GM10847 (cell line): Measurements from ENCODE around the gene RAI1.

Source experiments
- POLR2A ChIP-seq: IDR thresholded peaks from 2 replicates; pipeline ENCODE4 v1.6.1; 2011; ENCODE audit not compliant: insufficient read length; ENCODE audit errors: extremely low read depth

The RAI1 gene

DNA sequence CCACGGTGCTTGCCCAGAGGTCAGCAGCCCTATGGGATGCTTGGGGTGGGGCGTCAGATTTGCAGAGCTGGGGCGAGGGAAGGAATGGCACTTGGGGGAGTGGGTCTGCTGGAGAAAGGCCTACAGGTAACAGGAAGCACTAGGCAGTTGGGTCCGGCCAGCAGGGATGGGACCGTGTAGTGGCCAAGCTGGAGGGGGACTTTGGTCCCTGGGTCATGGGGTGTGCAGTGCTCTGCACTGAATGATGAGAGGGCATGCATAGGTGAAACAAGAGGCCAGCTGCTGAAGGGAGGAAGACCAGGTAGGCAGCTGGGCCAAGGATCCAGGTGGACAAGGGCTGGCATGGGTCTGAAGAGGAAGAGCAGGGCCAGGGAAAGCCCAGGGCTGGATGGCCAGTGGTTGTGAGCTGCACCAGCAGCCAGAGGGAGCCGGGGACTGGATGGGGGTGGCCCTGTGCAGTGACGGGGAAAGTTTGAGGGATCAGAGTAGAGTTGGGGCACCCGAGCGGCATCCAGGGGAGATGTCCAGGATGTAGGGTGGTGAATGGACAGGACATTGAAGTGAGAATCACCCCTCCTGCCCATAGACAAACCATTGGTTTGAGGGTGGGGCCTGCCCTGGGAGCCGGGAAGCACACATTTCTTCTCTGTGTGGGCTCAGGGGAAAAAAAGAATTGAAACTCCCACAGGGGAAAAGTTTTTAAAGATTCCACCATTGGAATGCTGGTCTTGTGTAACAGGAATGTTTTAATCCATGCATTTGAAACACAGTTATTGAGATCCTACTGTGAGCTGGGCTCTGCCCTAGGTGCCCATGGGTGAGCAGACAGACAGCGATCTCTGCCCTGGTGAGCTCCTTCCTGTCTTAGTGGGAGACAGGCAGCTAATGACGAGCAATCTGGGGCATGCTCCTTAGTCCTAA is 25.1 kb downstream of the RAI1 start:
- no peak for TF ChIP-seq POLR2A

DNA sequence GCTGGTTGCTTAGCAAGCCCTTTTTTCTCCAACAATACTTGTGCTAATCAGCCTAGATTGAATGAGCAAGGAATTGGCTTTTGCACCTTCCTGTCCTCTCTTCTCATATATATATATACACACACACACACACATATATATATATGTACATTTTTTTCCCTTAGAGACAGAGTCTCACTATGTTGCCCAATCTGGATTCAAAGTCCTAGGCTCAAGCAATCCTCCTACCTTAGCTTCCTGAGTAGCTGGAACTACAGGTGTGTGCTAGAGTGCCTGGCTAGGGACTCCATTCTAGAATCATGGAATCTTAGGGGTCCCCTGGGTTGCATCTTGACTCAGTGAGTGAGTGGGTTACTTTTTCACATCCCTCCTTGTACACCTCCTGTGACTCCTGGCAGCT is 27.0 kb downstream of the RAI1 start:
- TF ChIP-seq POLR2A, result no peak

DNA sequence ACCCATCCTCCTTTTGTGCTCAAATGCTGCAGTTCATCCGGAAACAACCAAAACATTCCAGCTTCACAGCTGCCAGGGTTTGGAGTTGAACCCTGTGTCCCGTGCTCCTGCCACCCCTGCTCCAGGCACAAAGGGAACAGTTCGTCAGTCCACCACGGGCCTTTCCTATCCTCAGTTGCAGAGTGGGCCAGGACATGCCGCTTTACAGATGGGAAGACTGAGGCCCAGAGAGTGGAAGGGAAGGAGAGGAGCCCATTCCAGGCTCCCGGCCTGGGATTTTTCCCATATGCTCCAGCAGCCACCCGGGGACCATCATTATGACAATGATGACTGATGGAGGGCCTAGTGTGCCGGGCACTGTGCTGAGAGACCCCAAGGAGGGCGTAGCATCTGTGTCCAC is 27.6 kb downstream of the RAI1 start:
- TF ChIP-seq POLR2A, result no peak

DNA sequence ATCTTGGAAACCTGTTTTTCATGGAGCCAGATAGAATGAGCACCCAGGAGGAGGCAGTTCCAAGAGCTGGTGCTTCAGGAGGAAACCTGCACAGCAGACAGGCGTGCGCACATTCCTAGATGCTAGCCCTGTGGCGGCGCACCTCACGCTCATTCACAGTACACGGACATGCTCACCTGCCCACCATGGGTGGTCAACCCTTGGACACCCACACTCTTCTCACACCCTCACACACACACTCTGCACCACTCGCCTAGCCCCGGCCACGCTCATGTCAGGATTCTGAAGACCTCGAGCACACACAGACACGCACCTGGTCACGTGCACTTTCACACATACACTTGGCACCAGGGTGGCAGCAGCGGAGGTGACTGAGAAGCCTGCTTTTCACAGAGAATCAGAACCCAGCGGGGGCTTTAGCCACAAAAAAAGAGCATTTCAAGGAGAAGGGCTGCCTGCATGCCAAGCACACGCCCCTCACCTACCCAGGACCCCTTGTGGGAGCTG is 28.6 kb downstream of the RAI1 start:
- TF ChIP-seq POLR2A, result no peak

DNA sequence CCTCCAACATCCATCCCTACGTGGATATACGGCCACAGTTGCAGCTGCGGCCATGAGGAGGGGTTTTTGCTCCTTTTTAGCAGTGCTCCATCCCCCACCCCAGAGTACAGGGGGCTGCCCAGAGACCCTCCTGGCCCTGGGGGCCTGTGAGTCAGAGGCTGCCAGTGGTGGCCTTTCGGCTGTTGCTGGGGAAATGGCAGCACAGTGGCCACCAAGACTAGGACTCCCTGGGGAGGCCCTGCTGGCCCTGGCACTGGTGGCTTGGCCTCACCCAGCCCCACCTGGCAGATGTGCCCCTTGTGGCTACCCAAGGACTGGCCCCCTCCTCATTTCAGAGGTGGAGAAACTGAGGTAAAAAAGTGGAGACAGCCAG is 29.1 kb downstream of the RAI1 start:
- no peak for TF ChIP-seq POLR2A

DNA sequence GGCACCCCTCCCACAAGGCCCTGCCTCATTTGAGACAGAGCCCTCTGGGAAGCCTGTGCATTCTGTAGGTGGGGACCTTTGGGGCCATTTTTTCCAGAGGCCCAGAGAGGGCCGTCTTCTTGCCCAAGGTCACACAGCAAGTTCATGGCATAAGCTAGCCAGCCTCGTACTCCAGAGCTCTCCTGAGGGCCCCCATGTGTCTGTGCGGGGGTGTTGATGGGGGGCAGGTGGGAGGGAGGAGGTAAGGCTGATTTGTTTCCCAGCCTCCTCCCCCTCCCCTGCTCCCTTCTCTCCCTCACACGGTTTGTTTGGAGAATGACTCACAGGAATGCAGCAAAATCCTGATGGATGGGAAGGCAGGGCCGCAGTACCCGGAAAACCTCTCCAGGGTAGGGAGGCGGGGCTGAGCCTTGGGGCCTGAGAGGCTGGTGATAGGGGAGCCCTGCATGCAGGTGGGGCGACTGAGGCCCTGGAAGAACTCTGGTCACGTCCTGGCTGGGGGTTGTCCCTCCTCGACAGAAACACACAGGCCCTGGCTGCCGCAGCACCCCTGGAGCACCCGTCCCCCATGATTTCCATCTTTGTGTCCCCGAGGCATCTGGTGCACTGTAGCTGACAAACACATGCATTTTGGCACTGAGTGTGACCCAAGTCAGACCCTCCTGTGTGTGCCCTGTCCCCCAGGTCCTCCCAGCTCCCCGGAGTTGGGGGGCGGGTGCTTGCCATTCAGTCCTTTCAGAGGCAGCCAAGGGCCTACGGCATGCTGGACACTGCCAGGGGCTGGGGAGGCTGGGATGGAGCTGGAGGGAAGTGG is 29.7 kb downstream of the RAI1 start:
- TF ChIP-seq POLR2A, result no peak

DNA sequence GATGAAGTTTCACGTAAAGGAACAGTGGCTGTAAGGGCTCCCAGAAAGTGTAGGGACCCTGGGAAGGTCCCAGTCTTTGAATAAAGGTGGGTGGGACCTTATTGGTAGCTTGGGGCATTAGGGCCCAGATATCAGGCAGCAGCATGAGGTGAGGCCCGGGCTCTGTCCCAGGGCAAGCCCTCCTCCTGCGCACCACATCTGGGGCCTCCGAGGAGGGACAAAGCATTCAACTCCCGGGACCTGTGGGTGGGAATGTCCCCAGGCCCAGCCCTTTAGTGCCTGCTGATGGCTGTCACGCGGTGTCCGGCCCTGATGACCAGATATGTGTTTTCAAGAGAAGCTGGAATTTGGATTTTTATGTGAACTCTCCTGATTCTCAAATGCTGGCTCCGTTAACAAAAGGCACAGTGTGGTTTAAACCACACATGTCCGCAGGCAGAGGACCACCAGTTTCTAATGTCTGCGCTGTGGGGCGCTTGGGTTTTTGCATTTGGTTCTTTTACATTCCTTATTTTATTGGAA is 30.4 kb downstream of the RAI1 start:
- TF ChIP-seq POLR2A, result no peak

DNA sequence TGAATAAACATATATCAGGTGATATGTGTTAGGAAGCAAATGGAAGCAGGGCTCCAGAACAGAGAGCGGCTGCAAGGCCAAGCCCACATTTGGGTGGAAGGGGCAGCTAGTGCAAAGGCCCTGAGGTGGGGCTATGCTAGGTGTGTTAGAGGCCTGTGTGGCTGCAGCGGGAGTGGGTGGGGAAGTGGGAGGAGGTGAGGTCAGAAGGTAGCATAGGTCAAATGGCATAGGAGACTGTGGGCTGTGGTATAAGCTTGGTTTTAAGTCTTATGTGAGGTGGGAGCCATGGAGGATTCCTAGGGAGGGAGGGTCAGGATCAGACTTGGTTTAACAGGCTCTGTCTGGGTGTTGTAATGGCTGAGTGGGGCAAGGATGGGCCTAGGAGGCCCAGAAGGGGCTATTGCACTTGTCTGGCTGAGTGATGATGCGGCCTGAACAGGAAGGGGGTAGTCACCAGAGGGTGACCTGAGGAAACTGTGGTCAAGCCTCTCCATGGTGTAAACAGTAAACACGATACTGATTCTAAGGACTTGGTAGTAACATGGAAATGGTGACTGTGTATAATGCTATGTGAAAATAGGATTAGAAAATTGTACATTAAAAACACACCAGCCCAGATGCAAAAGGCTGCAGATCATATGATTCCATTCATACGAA is 31.1 kb downstream of the RAI1 start:
- no peak for TF ChIP-seq POLR2A

DNA sequence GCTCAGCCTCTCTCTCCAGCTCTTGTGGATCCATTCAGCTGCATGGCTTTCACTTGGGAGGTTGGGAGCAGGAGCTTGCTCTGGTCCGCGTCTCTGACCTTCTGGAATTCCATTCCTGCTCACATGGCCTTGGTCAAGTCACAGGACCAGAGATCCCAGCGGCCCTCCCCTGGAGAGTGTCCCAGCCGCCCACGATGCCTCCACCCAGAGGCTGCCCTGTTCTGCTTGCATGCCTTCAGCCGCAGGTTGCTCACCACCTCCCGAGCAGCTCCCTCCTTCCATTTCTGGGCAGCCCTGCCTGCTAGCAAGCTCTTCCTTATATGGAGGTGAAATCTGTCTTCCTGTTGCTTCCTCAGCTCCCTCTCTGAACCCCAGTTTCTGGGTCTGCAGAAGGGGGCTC is 32.6 kb downstream of the RAI1 start:
- TF ChIP-seq POLR2A, result no peak

DNA sequence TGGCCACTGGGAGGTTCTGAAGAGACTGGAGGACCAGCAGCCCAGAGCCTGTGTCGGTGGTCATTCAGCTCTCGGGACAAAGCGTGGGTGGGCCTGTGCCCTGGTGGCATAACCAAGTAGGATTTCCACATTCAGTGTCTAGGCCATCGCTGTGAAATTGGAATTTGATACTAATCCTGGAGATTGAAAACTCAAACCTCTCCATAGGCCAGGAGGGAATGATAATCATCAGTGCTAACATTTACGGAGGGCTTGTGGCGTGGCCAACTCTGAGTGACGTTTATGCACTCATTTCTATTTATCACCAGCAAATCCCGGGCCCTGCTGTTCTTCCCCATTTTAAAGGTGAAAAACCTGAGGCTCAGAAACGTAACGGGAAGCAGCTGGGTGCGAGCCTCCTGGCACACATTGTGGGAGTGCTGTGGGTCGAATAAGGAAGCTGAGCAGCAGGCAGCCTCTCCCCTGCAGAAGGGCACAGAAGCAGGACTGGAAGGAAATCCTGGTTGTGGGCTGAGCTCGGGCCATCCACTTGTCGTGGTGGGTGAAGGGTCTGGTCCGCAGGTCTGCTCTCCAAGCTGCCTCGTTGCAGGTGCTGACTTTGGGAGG is 33.1 kb downstream of the RAI1 start:
- TF ChIP-seq POLR2A, result no peak

DNA sequence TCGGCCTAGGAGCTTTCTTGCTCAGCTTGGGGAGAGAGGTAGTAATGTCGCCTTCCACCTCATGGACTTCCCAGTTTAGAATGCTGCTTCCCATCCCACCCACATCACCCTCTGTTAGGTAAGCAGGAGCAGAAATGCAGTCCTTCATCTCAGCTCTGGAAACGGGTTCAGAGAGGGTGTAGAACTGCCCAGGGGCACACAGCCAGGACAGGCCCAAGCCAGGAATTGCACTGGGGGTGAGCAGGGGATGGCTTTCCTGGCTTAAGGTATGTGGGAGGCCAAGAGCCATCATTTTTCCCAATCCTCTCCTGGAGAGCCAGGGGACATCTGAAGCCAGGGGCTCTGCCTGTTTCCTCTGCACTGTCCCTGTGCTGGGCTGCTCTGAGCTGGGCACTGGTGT is 33.6 kb downstream of the RAI1 start:
- TF ChIP-seq POLR2A, result no peak

DNA sequence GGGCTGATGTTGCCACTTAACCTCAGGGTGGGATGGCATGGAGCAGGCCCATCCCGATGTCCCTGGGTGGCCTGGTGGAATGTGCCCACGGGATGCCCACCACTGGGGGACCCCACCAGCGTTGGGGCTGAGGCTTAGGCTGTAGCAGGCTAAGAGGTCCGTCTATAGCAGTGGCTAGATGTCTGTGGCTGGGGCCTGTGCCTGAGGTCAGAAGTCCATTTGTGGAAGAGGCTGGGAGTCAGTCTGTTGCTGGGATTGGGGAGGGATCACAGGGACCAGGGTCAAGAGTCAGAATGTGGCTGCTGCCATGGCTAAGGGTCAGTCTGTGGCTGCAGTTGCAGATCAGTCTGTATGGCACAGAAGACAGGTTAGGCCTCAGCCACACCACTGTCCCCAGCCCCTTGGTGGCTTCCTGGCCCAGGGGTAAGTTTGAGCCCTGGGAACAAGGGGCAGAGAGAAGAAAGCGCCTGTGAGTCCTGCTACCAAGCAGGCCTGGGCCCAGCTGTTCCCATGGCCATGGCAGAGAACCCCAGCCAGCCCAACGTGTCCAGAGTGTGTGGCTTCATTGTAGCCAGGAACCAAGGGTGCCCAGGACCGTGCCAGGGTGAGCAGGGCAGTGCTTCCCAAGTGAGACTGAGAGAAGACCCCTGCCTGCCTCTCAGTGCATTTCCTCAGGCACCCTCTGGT is 35.7 kb downstream of the RAI1 start:
- no peak for TF ChIP-seq POLR2A

DNA sequence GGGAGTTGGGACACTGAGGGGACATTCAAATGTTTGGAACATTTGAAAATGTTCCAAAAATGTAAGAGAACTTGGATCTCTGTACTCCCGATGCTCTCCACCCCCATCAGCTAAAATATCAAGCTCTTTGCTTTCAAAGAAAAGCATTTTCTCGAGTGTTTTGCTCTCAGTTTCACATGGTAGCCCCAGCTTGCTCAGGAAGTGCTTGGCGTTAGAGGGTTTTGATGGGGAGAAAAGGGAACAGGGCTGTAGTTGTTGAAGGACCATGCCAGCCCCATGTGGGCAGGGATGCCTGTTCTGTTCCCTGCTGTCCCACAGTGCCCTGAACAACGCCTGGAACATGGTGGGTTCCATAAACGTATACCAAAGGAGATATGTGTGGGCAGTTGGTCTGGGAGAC is 37.0 kb downstream of the RAI1 start:
- no peak for TF ChIP-seq POLR2A

DNA sequence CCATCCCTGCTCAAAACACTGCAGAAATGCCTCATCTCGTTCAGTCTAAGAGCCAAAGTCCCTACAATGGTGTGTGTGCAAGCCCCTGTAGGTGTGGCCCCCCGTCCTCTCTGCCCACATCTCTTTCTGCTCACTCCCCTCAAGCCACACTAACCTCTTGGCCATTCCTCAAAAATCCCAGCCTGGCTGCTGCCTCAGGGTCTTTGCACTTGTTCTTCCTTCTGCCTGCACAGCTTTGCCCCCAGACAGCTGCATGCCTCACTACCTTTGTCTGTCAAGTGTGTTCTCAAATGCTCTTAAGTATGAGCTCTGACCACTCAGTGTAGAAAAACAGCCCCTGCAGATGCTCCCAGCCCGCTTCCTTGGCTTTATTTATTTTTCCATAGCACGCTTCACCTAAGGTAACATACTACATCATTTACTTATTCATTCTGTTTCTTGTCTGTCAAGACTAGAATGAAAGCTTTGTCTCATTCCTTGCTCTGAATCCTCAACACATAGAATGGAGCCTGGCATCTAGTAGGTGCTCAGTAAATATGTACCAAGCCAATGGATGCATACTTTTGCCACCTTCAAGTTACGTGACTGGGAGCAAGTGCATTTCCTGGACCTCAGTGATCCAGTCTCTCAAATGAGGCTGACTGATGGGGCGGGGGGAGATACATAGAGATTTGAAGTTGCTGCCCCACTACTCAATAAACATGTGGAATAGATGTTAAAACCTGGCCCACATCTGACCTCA is 38.1 kb downstream of the RAI1 start:
- TF ChIP-seq POLR2A, result no peak
